Measurements from ENCODE around the gene CTNND1.

CTNND1 gene

GRCh38 chr11:57773026-57773598 lies 11.5 kb downstream of the CTNND1 start:
- DNase-seq: no peak
- TF ChIP-seq GATA1 (IDR thresholded peaks at IDR 0.05; ENCODE audit: low read depth, low read length) (no peak), POLR2A (IDR thresholded peaks at IDR 0.05; ENCODE audit: low read length) (no peak)

GRCh38 chr11:57775491-57775890 lies 13.9 kb downstream of the CTNND1 start:
- DNase-seq: no peak

GRCh38 chr11:57776031-57776521 lies 14.5 kb downstream of the CTNND1 start:
- TF ChIP-seq POLR2A (IDR thresholded peaks at IDR 0.05; ENCODE audit: low read length): no peak
- TF ChIP-seq GATA1 (IDR thresholded peaks at IDR 0.05; ENCODE audit: low read depth, low read length): no peak
- no peak for DNase-seq

More at GRCh38 chr11:57775491-57775890, 13.9 kb downstream of the CTNND1 start:
- TF ChIP-seq POLR2A (IDR thresholded peaks at IDR 0.05; ENCODE audit: low read length) (no peak), GATA1 (IDR thresholded peaks at IDR 0.05; ENCODE audit: low read depth, low read length) (no peak)

GRCh38 chr11:57776577-57777210 lies 15.1 kb downstream of the CTNND1 start:
- peak in 1 of 2 experiments; percentile 44 for DNase-seq
- TF ChIP-seq GATA1 (IDR thresholded peaks at IDR 0.05; ENCODE audit: low read depth, low read length) (no peak), POLR2A (IDR thresholded peaks at IDR 0.05; ENCODE audit: low read length) (no peak)

GRCh38 chr11:57777969-57778317 lies 16.3 kb downstream of the CTNND1 start:
- DNase-seq: no peak
- TF ChIP-seq GATA1 (IDR thresholded peaks at IDR 0.05; ENCODE audit: low read depth, low read length): no peak
- no peak for TF ChIP-seq POLR2A (IDR thresholded peaks at IDR 0.05; ENCODE audit: low read length)

- no peak for DNase-seq
- TF ChIP-seq POLR2A (IDR thresholded peaks at IDR 0.05; ENCODE audit: low read length): no peak
- TF ChIP-seq GATA1 (IDR thresholded peaks at IDR 0.05; ENCODE audit: low read depth, low read length): no peak
Measured at GRCh38 chr11:57778318-57779037, 16.9 kb downstream of the CTNND1 start.

- DNase-seq: no peak
- no peak for TF ChIP-seq POLR2A (IDR thresholded peaks at IDR 0.05; ENCODE audit: low read length)
- TF ChIP-seq GATA1 (IDR thresholded peaks at IDR 0.05; ENCODE audit: low read depth, low read length): no peak
Measured at GRCh38 chr11:57779276-57779675, 17.7 kb downstream of the CTNND1 start.

- DNase-seq: peak; percentile 26 to 27
Measured at GRCh38 chr11:57781529-57781943, 19.9 kb downstream of the CTNND1 start.

GRCh38 chr11:57785072-57785471 lies 23.5 kb downstream of the CTNND1 start:
- no peak for TF ChIP-seq POLR2A (IDR thresholded peaks at IDR 0.05; ENCODE audit: low read length)
- TF ChIP-seq GATA1 (IDR thresholded peaks at IDR 0.05; ENCODE audit: low read depth, low read length): no peak
- DNase-seq: no peak

More at GRCh38 chr11:57781529-57781943, 19.9 kb downstream of the CTNND1 start:
- TF ChIP-seq GATA1 (IDR thresholded peaks at IDR 0.05; ENCODE audit: low read depth, low read length) (no peak), POLR2A (IDR thresholded peaks at IDR 0.05; ENCODE audit: low read length) (no peak)

- DNase-seq: no peak
- TF ChIP-seq GATA1 (IDR thresholded peaks at IDR 0.05; ENCODE audit: low read depth, low read length) (no peak), POLR2A (IDR thresholded peaks at IDR 0.05; ENCODE audit: low read length) (no peak)
Measured at GRCh38 chr11:57786436-57786835, 24.8 kb downstream of the CTNND1 start.

- TF ChIP-seq GATA1 (IDR thresholded peaks at IDR 0.05; ENCODE audit: low read depth, low read length): no peak
- TF ChIP-seq POLR2A (IDR thresholded peaks at IDR 0.05; ENCODE audit: low read length): no peak
- DNase-seq: no peak
Measured at GRCh38 chr11:57787006-57787604, 25.5 kb downstream of the CTNND1 start.

GRCh38 chr11:57787920-57788702 lies 26.5 kb downstream of the CTNND1 start:
- no peak for DNase-seq
- TF ChIP-seq GATA1 (IDR thresholded peaks at IDR 0.05; ENCODE audit: low read depth, low read length): no peak
- no peak for TF ChIP-seq POLR2A (IDR thresholded peaks at IDR 0.05; ENCODE audit: low read length)

- TF ChIP-seq GATA1 (IDR thresholded peaks at IDR 0.05; ENCODE audit: low read depth, low read length): no peak
- TF ChIP-seq POLR2A (IDR thresholded peaks at IDR 0.05; ENCODE audit: low read length): no peak
- no peak for DNase-seq
Measured at GRCh38 chr11:57788703-57789088, 27.1 kb downstream of the CTNND1 start.

Measured in erythroblast (primary cell).